A549 (cell line): ENCODE measurements around the gene KIAA0232. TPM values are rescaled to one million over a fixed set of nuclear protein-coding genes. Genes with fewer than 3 reads are reported as not detected.

Source experiments
- ATAC-seq, 2 experiments: fragments of 200-7000 bp in 1 of 2; fragments of >200 bp in 1 of 2; cut with Nextera tagmentation in 1 of 2; cut with Tn5 transposase in 1 of 2; 3 replicates each; pipeline versions ENCODE4 v1.8.0 to v1.9.1; 2018 to 2020; ENCODE audit warnings: mild to moderate bottlenecking in 1 of 2, moderate library complexity in 1 of 2
- CTCF ChIA-PET: fragments of 300-600 bp; sonication (Branson Sonifier 250); formaldehyde crosslinking; extraction: SDS; loops from one replicate; lab custom pipeline; 2021; ENCODE audit warnings: antibody characterized with exemption, inconsistent platforms; lab: Yijun Ruan, JAX
- POLR2A ChIA-PET: fragments of 350-600 bp; formaldehyde crosslinking; extraction: SDS; loops from one replicate; lab custom pipeline; 2021; ENCODE audit warnings: antibody characterized with exemption, inconsistent platforms; lab: Yijun Ruan, JAX
- DNase-seq, 2 experiments: peaks; one replicate each; pipeline versions ENCODE4 v3.0.0 to v3.0.0-alpha.2; 2011 to 2016; ENCODE audit warnings: low read depth in 1 of 2, low spot score in 1 of 2
- FAIRE-seq: peaks from 2 replicates; lab custom pipeline; 2011; peaks lifted over from hg19 to GRCh38; lab: Jason Lieb, UNC
- H3K27ac ChIP-seq, 2 experiments: fragments of >200 bp; sonication (Bioruptor Twin); formaldehyde crosslinking; 3 replicates each; pipeline ENCODE4 v1.5.1; 2016 to 2017
- H3K4me1 ChIP-seq: fragments of >200 bp; sonication (Bioruptor Twin); formaldehyde crosslinking; 3 replicates; pipeline ENCODE4 v1.6.1; 2016
- H3K4me2 ChIP-seq: fragments of >200 bp; sonication (Bioruptor Twin); formaldehyde crosslinking; 3 replicates; pipeline ENCODE4 v1.6.1; 2016
- H3K4me3 ChIP-seq: fragments of >200 bp; sonication (Bioruptor Twin); formaldehyde crosslinking; 3 replicates; pipeline ENCODE4 v1.5.1; 2016
- H3K9me3 ChIP-seq: fragments of >200 bp; sonication (Bioruptor Twin); formaldehyde crosslinking; 3 replicates; pipeline ENCODE4 v1.6.1; 2016
- ATOH8 ChIP-seq: fragments of 250-450 bp; sonication (Bioruptor Pico); IDR thresholded peaks from 2 replicates; pipeline ENCODE4 v1.5.0; 2020; ENCODE audit warnings: low read depth, mild to moderate bottlenecking, moderate library complexity
- BHLHE40 ChIP-seq: IDR thresholded peaks from 2 replicates; pipeline ENCODE4 v1.6.1; 2012; ENCODE audit warnings: low read depth, low read length, inconsistent platforms
- E2F6 ChIP-seq: IDR thresholded peaks from 2 replicates; pipeline ENCODE4 v1.6.1; 2012; ENCODE audit warnings: low read depth, borderline replicate concordance
- FOXS1 ChIP-seq: fragments of 250-450 bp; sonication (Bioruptor Pico); IDR thresholded peaks from 2 replicates; pipeline ENCODE4 v1.5.0; 2020; ENCODE audit warnings: mild to moderate bottlenecking, moderate library complexity
- HDAC2 ChIP-seq: fragments of 200-600 bp; sonication (generic); IDR thresholded peaks from 2 replicates; pipeline ENCODE4 v1.6.1; 2016
- HES2 ChIP-seq: fragments of >200 bp; sonication (Bioruptor Twin); formaldehyde crosslinking; IDR thresholded peaks from 2 replicates; pipeline ENCODE4 v1.6.1; 2016
- HOXA7 ChIP-seq: fragments of 250-450 bp; sonication (Bioruptor Pico); IDR thresholded peaks from 2 replicates; pipeline ENCODE4 v1.5.0; 2020; ENCODE audit warnings: mild to moderate bottlenecking, moderate library complexity
- RAD21 ChIP-seq, 2 experiments: fragments of >200 bp in 1 of 2; sonication (Bioruptor Twin) in 1 of 2; formaldehyde crosslinking in 1 of 2; IDR thresholded peaks in 1 of 2; conservative IDR thresholded peaks in 1 of 2; 2 replicates in 1 of 2; 3 replicates in 1 of 2; pipeline ENCODE4 v1.6.1; 2012 to 2018; ENCODE audit warnings: inconsistent platforms in 1 of 2
- RARB ChIP-seq: fragments of 250-450 bp; sonication (Bioruptor Pico); IDR thresholded peaks from 2 replicates; pipeline ENCODE4 v1.8.0; 2021; ENCODE audit warnings: mild to moderate bottlenecking, moderate library complexity
- RCOR1 ChIP-seq: fragments of 150-350 bp; IDR thresholded peaks from 2 replicates; pipeline ENCODE4 v1.6.1; 2014; ENCODE audit warnings: antibody characterized with exemption, low read length, low read depth
- SMC3 ChIP-seq: fragments of >200 bp; sonication (Bioruptor Twin); formaldehyde crosslinking; IDR thresholded peaks from 3 replicates; pipeline ENCODE4 v1.6.1; 2018; ENCODE audit warnings: inconsistent platforms
- WGBS: methylation state at CpG from one replicate; pipeline ENCODE4 v1.1.6; 2017; ENCODE audit errors: missing lambda C conversion rate; 5-methylcytosine and 5-hydroxymethylcytosine counted together
- polyA plus RNA-seq, 4 experiments: library from polyadenylated mRNA; depleted of rRNA in 3 of 4; stranded (reverse); fragments of >200 nt; fragmentation: RNase III in 1 of 4; extraction: RNeasy Plus Mini Kit Qiagen cat#74134 plus additional on column Dnase treatment in 1 of 4; gene quantifications; 2 replicates in 3 of 4; 3 replicates in 1 of 4; pipeline ENCODE4 v1.2.3, GENCODE V29; 2011 to 2017

Gene KIAA0232
- polyA plus RNA-seq, 2 of the 4 experiments (the other 2 are of a cell fraction) = 9.3 to 21.5 TPM

GRCh38 chr4:6768539-6768905, 14.0 kb upstream of the KIAA0232 start:
- 29% methylated on average over 4 of the region's 4 CpGs for WGBS
- peaks cover 17% of the 10 kb centered on the region for H3K4me1 ChIP-seq

GRCh38 chr4:6769233-6769988, 13.1 kb upstream of the KIAA0232 start:
- Histone ChIP-seq H3K4me3 (no peak overlapping the region), H3K4me1 (peaks cover 14% of the 10 kb centered on the region), H3K4me2 (no peak overlapping the region), H3K9me3 (no peaks in the 10 kb centered on the region)
- DNase-seq (no peak), ATAC-seq (no peak)
- 91% methylated on average over 9 of the region's 11 CpGs for WGBS
- CTCF ChIA-PET = interaction anchor here (0.9 to 2.4 kb wide), 6 partner anchors 11 to 302 kb away, joined by 3 to 14 read pairs (median 4); no protein-coding TSS in a partner anchor
- POLR2A ChIA-PET = no interaction called here
- TF ChIP-seq HDAC2 (no peak), RARB (CRISPR knock-in tag) (no peak), HOXA7 (CRISPR knock-in tag) (no peak)
- TF ChIP-seq, all 56 proteins: peak for 0
- H3K27ac ChIP-seq = no peak overlapping the region
- FAIRE-seq = no peak

More at GRCh38 chr4:6768539-6768905, 14.0 kb upstream of the KIAA0232 start:
- no peak for DNase-seq
- ChIA-PET POLR2A (no interaction called here), CTCF (interaction anchor here (0.7 to 2.4 kb wide), 5 partner anchors 12 to 105 kb away, joined by 3 to 14 read pairs (median 5); no protein-coding TSS in a partner anchor)
- ATAC-seq = peak in 1 of 2 experiments; percentile 45; a peak in 3 of 6 replicates
- Histone ChIP-seq H3K4me3 (no peak overlapping the region), H3K27ac (peak overlapping the region; percentile 41 to 60; a peak in 4 of 6 replicates), H3K9me3 (no peaks in the 10 kb centered on the region), H3K4me2 (peak overlapping the region; percentile 34; the same call in 1 of the 3 replicates)
- TF ChIP-seq FOXS1 (CRISPR knock-in tag) = no peak
- TF ChIP-seq RCOR1 = no peak
- TF ChIP-seq BHLHE40 = no peak
- TF ChIP-seq ATOH8 (CRISPR knock-in tag) = no peak
- FAIRE-seq = no peak

GRCh38 chr4:6769989-6770420, 12.5 kb upstream of the KIAA0232 start:
- no peak overlapping the region for H3K27ac ChIP-seq
- DNase-seq = no peak
- POLR2A ChIA-PET = no interaction called here
- H3K4me3 ChIP-seq = no peak overlapping the region
- H3K4me2 ChIP-seq = no peak overlapping the region
- WGBS = 60% methylated on average over 7 of the region's 7 CpGs
- FAIRE-seq = no peak
- peaks cover 14% of the 10 kb centered on the region for H3K4me1 ChIP-seq
- CTCF ChIA-PET = interaction anchor here (0.9 to 2.4 kb wide), 6 partner anchors 11 to 301 kb away, joined by 3 to 11 read pairs (median 4); no protein-coding TSS in a partner anchor
- no peaks in the 10 kb centered on the region for H3K9me3 ChIP-seq
- ATAC-seq = no peak
- TF ChIP-seq SMC3 (no peak), RARB (CRISPR knock-in tag) (no peak)
- TF ChIP-seq, all 56 proteins: peak for 0

GRCh38 chr4:6770581-6771228, 11.8 kb upstream of the KIAA0232 start:
- Histone ChIP-seq H3K9me3 (no peaks in the 10 kb centered on the region), H3K4me1 (peaks cover 14% of the 10 kb centered on the region), H3K4me3 (no peak overlapping the region), H3K27ac (no peak overlapping the region), H3K4me2 (no peak overlapping the region)
- DNase-seq = no peak
- TF ChIP-seq RAD21 (conservative IDR thresholded peaks at IDR 0.05 in 1 of 2, IDR thresholded peaks at IDR 0.05 in 1 of 2) (no peak), E2F6 (no peak), HES2 (no peak)
- 88% methylated on average over 7 of the region's 7 CpGs for WGBS
- no peak for ATAC-seq
- CTCF ChIA-PET = interaction anchor here (1.1 to 1.8 kb wide), 5 partner anchors 10 to 300 kb away, joined by 3 to 9 read pairs (median 4); no protein-coding TSS in a partner anchor
- FAIRE-seq = no peak
- POLR2A ChIA-PET = no interaction called here
